Thyroid gland (tissue), 4 donors: ENCODE results near the gene NRG4. TPM values are rescaled to one million over a fixed set of nuclear protein-coding genes. Genes with fewer than 3 reads are reported as not detected.
A peak's percentile ranks its signal among the peaks of the same experiment; 100 is the strongest.
"Not testable (repeated sequence)": the region's sequence is repeated elsewhere in the genome, so short reads cannot be mapped to it uniquely, and the experiment has no call there.

ENCODE experiments used
- DNase-seq, 2 donors: peaks; one replicate each; pipeline ENCODE4 v3.0.0-alpha.2; 2019
- H3K27ac ChIP-seq, 3 donors: fragments of 200-600 bp; sonication (generic); 1 replicate in 2 of 3; 2 replicates in 1 of 3; pipeline ENCODE4 v1.5.1; 2016 to 2019; ENCODE audit warnings: mild to moderate bottlenecking in 1 of 3, moderate library complexity in 1 of 3
- H3K27me3 ChIP-seq: fragments of 200-600 bp; sonication (generic); one replicate; pipeline ENCODE4 v1.5.1; 2019
- H3K36me3 ChIP-seq, 2 donors: fragments of 200-600 bp; sonication (generic); one replicate each; pipeline ENCODE4 v1.5.1; 2016 to 2019
- H3K4me1 ChIP-seq, 2 donors: fragments of 200-600 bp; sonication (generic); one replicate each; pipeline ENCODE4 v1.5.1; 2017 to 2019
- H3K4me3 ChIP-seq, 3 donors: fragments of 200-600 bp; sonication (generic); replicated peaks in 1 of 3; 1 replicate in 2 of 3; 2 replicates in 1 of 3; pipeline ENCODE4 v1.5.1; 2016; ENCODE audit warnings: mild to moderate bottlenecking in 1 of 3
- H3K9me3 ChIP-seq: fragments of 200-600 bp; sonication (generic); one replicate; pipeline ENCODE4 v1.5.1; 2017
- CTCF ChIP-seq, 6 experiments: fragments of 200-600 bp in 3 of 6; fragments of 450-650 bp in 3 of 6; sonication (generic) in 3 of 6; IDR thresholded peaks; one replicate each; pipeline ENCODE4 v1.5.1; 2016 to 2019; ENCODE audit warnings: antibody characterized with exemption in 6 of 6, mild to moderate bottlenecking in 2 of 6, inconsistent platforms in 1 of 6, moderate library complexity in 1 of 6
- POLR2A ChIP-seq, 2 donors: fragments of 450-650 bp; IDR thresholded peaks; one replicate each; pipeline ENCODE4 v1.6.1; 2017; ENCODE audit warnings: antibody characterized with exemption in 2 of 2, mild to moderate bottlenecking in 2 of 2, moderate library complexity in 1 of 2
- WGBS, 2 donors: methylation state at CpG; one replicate each; pipeline ENCODE4 v1.1.5; 2017; 5-methylcytosine and 5-hydroxymethylcytosine counted together
- intact Hi-C: fragments of 100-400 bp; cut with DNase I; formaldehyde crosslinking; loops from one replicate; pipeline ENCODE4 v1.15.1; 2023
- total RNA-seq, 4 donors: library from RNA; depleted of rRNA; stranded (reverse); fragments of >200 nt; gene quantifications; one replicate each; pipeline ENCODE4 v1.2.3, GENCODE V29; 2016

The NRG4 gene
- total RNA-seq, 4 donors from 2014 or later, result not detected

- peak in 1 of 2 donors; percentile 5 for DNase-seq
- TF ChIP-seq POLR2A (IDR thresholded peaks at IDR 0.05), result no peak
- TF ChIP-seq CTCF (IDR thresholded peaks at IDR 0.05), result no peak
- Histone ChIP-seq H3K4me3 (peak overlapping the region in 1 of 3 donors; percentile 54), H3K4me1 (peaks cover 4 to 20% of the 10 kb centered on the region in 2 donors), H3K27me3 (no peaks in the 10 kb centered on the region), H3K9me3 (no peaks in the 10 kb centered on the region), H3K36me3 (no peaks in the 10 kb centered on the region), H3K27ac (no peak overlapping the region)
- intact Hi-C loops, result loop anchor here (5.0 kb wide), 1 partner anchor 78 kb away; no protein-coding TSS in a partner anchor
- WGBS, 2 donors, result 13 to 15% methylated on average over 18 of the region's 18 CpGs
These were observed 46.6 kb upstream of the NRG4 start for GRCh38 chr15:76058714-76059319.

- Histone ChIP-seq H3K9me3 (no peaks in the 10 kb centered on the region), H3K36me3 (no peaks in the 10 kb centered on the region), H3K4me3 (no peak overlapping the region), H3K27ac (no peak overlapping the region), H3K27me3 (no peaks in the 10 kb centered on the region), H3K4me1 (peaks cover 4 to 20% of the 10 kb centered on the region in 2 donors)
- intact Hi-C loops, result loop anchor here (5.0 kb wide), 1 partner anchor 80 kb away; no protein-coding TSS in a partner anchor
- TF ChIP-seq POLR2A (IDR thresholded peaks at IDR 0.05) (no peak), CTCF (IDR thresholded peaks at IDR 0.05) (peak; percentile 33 to 78 (median 54))
- peak; percentile 12 to 18 for DNase-seq
- 1 to 2% methylated on average over 7 of the region's 7 CpGs for WGBS, 2 donors
These were observed 45.2 kb upstream of the NRG4 start for GRCh38 chr15:76057332-76058000.

GRCh38 chr15:76056931-76057330 is 44.7 kb upstream of the NRG4 start:
- Histone ChIP-seq H3K36me3 (no peaks in the 10 kb centered on the region), H3K27me3 (no peaks in the 10 kb centered on the region), H3K4me3 (no peak overlapping the region), H3K4me1 (peaks cover 4 to 20% of the 10 kb centered on the region in 2 donors), H3K9me3 (no peaks in the 10 kb centered on the region), H3K27ac (no peak overlapping the region)
- no peak for TF ChIP-seq POLR2A (IDR thresholded peaks at IDR 0.05)
- TF ChIP-seq CTCF (IDR thresholded peaks at IDR 0.05), result no peak
- WGBS, 2 donors, result 11 to 19% methylated on average over 3 of the region's 3 CpGs
- intact Hi-C loops, result loop anchor here (5.0 kb wide), 1 partner anchor 80 kb away; no protein-coding TSS in a partner anchor
- DNase-seq, result no peak

- H3K4me1 ChIP-seq, result peaks cover 4 to 12% of the 10 kb centered on the region in 2 donors
- H3K4me3 ChIP-seq, H3K27me3 ChIP-seq, DNase-seq, H3K27ac ChIP-seq, H3K9me3 ChIP-seq, H3K36me3 ChIP-seq, intact Hi-C loops: not testable (repeated sequence)
- 91 to 92% methylated on average over 10 of the region's 10 CpGs for WGBS, 2 donors
These were observed 42.0 kb upstream of the NRG4 start for GRCh38 chr15:76054201-76054600.

GRCh38 chr15:76038512-76038911 is 26.3 kb upstream of the NRG4 start:
- intact Hi-C loops, result no loop called here
- H3K27me3 ChIP-seq, result no peaks in the 10 kb centered on the region
- no peak for TF ChIP-seq CTCF (IDR thresholded peaks at IDR 0.05)
- no peak for TF ChIP-seq POLR2A (IDR thresholded peaks at IDR 0.05)
- no peaks in the 10 kb centered on the region for H3K4me1 ChIP-seq
- no peak overlapping the region for H3K4me3 ChIP-seq
- no peak for DNase-seq
- WGBS, 2 donors, result 90 to 100% methylated on average over 1 of the region's 1 CpG
- no peaks in the 10 kb centered on the region for H3K9me3 ChIP-seq
- no peaks in the 10 kb centered on the region for H3K36me3 ChIP-seq
- no peak overlapping the region for H3K27ac ChIP-seq
